Stimulated activated CD4-positive, alpha-beta T cell treated with anti-CD3 and anti-CD28 coated beads, Interleukin-15, amount 100 ng/mL, for 48 hours (primary cell): ENCODE data around the gene SMTN.
A peak's percentile ranks its signal among the peaks of the same experiment; 100 is the strongest.
"Not testable (repeated sequence)": the region's sequence is repeated elsewhere in the genome, so short reads cannot be mapped to it uniquely, and the experiment has no call there.

Experiments
- DNase-seq, 2 donors: peaks; one replicate each; pipeline ENCODE4 v3.0.0-alpha.2; 2020; ENCODE audit warnings: low read depth in 2 of 2

The SMTN gene

GRCh38 chr22:31104869-31105268, 23.8 kb downstream of the SMTN start:
- no peak for DNase-seq

GRCh38 chr22:31105282-31105929, 24.3 kb downstream of the SMTN start:
- no peak for DNase-seq

- DNase-seq: no peak
Measured at GRCh38 chr22:31106001-31106571, 25.0 kb downstream of the SMTN start.

- no peak for DNase-seq
Measured at GRCh38 chr22:31106731-31107177, 25.6 kb downstream of the SMTN start.

GRCh38 chr22:31107178-31107893, 26.2 kb downstream of the SMTN start, which contains the start of gene SELENOM:
Gene SELENOM, minus strand, starts transcription at chr22:31107568. Its CDS starts 63 bp downstream, at chr22:31107505.
- peak; percentile 82 to 85 for DNase-seq

GRCh38 chr22:31107894-31108218, 26.7 kb downstream of the SMTN start:
- no peak for DNase-seq

- not testable (repeated sequence) for DNase-seq
Measured at GRCh38 chr22:31112547-31113091, 31.5 kb downstream of the SMTN start.

GRCh38 chr22:31118046-31118820, 37.1 kb downstream of the SMTN start:
- no peak for DNase-seq

GRCh38 chr22:31119026-31119717, 38.1 kb downstream of the SMTN start:
- DNase-seq: no peak

- DNase-seq: no peak
Measured at GRCh38 chr22:31120230-31120629, 39.1 kb downstream of the SMTN start.

- no peak for DNase-seq
Measured at GRCh38 chr22:31120642-31121041, 39.5 kb downstream of the SMTN start.

- no peak for DNase-seq
Measured at GRCh38 chr22:31121403-31121802, 40.3 kb downstream of the SMTN start.

- DNase-seq: no peak
Measured at GRCh38 chr22:31122196-31122531, 41.0 kb downstream of the SMTN start.

- DNase-seq: no peak
Measured at GRCh38 chr22:31122532-31123291, 41.6 kb downstream of the SMTN start, which contains the start of gene INPP5J. Gene INPP5J, plus strand, starts transcription at chr22:31122966. Its CDS starts 49 bp downstream, at chr22:31123015.

GRCh38 chr22:31123292-31123602, 42.1 kb downstream of the SMTN start:
- DNase-seq: no peak

- no peak for DNase-seq
Measured at GRCh38 chr22:31124290-31124689, 43.2 kb downstream of the SMTN start.

GRCh38 chr22:31124811-31125465, 43.8 kb downstream of the SMTN start:
- DNase-seq: no peak

GRCh38 chr22:31125521-31126117, 44.5 kb downstream of the SMTN start:
- no peak for DNase-seq

GRCh38 chr22:31126128-31126868, 45.2 kb downstream of the SMTN start:
- no peak for DNase-seq
